ENCODE measurements around the gene TEX11.

DNA sequence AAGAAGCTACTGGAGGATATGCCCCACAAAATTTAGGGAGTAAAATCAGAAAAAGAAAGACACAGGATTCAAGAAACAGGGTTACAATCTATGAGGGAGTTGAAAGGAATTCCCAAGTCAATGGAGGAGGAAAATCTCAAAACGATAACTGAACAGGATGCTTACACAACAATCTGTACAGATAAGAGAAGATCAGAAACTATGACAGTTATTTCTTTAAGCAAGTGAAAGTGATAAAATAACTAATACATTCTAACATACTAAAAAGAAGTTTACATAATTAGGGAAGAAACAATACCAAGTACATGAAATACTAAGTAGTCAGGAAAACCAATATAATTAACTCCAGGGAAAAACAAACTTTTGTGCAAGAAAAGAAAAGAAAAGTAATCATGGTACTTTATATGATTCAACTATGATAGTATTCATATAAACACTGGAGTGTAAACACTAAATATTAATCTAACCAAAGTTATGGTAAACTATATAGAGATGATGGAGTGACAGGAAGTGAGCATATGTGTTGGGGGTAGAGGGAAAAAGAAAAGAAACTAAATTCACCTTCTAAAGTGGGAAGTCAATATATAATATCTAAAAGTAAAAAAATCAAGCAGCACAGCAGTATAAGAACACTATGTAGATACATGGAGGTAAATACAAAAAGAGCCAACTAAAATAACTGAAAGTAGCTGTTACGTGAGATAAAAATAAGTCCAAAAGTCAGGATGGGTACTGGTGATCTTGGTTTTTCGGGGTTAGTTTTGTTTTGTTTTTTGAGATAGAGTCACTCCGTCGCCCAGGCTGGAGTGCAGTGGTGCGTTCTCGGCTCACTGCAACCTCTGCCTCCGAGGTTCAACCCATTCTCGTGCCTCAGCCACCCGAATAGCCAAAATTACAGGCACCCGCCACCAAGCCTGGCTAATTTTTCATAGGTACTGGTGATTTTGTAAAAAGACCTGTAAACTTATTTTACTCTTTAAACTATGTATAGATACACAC is 99.3 kb downstream of the TEX11 start:
- TF ChIP-seq CTCF (IDR thresholded peaks at IDR 0.05) (no peak), POLR2A (IDR thresholded peaks at IDR 0.05) (no peak)

Measured in esophagus squamous epithelium (tissue), 4 donors.